ENCODE measurements around the gene ACTN2.

GRCh38 chr1:236692128-236692527 is 5.8 kb downstream of the ACTN2 start:
- no peak for TF ChIP-seq POLR2A (IDR thresholded peaks at IDR 0.05)
- TF ChIP-seq, protein P1, sequence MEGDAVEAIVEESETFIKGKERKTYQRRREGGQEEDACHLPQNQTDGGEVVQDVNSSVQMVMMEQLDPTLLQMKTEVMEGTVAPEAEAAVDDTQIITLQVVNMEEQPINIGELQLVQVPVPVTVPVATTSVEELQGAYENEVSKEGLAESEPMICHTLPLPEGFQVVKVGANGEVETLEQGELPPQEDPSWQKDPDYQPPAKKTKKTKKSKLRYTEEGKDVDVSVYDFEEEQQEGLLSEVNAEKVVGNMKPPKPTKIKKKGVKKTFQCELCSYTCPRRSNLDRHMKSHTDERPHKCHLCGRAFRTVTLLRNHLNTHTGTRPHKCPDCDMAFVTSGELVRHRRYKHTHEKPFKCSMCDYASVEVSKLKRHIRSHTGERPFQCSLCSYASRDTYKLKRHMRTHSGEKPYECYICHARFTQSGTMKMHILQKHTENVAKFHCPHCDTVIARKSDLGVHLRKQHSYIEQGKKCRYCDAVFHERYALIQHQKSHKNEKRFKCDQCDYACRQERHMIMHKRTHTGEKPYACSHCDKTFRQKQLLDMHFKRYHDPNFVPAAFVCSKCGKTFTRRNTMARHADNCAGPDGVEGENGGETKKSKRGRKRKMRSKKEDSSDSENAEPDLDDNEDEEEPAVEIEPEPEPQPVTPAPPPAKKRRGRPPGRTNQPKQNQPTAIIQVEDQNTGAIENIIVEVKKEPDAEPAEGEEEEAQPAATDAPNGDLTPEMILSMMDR (IDR thresholded peaks at IDR 0.05): no peak
